Spleen (tissue), 11 donors: ENCODE results near the gene TRPM2. TPM values are rescaled to one million over a fixed set of nuclear protein-coding genes. Genes with fewer than 3 reads are reported as not detected.
A peak's percentile ranks its signal among the peaks of the same experiment; 100 is the strongest.

Source experiments
- DNase-seq: peaks from one replicate; pipeline ENCODE4 v3.0.0-alpha.2; 2020
- H3K27ac ChIP-seq, 8 donors: fragments of 200-600 bp; sonication (generic) in 7 of 8; 1 replicate in 4 of 8; 2 replicates in 4 of 8; pipeline versions ENCODE4 v1.5.0 to v1.8.0; 2016 to 2021; ENCODE audit warnings: inconsistent platforms in 4 of 8, mild to moderate bottlenecking in 4 of 8, moderate library complexity in 1 of 8
- H3K27me3 ChIP-seq, 7 donors: fragments of 200-600 bp; sonication (generic) in 6 of 7; replicated peaks in 1 of 7; 1 replicate in 4 of 7; 2 replicates in 3 of 7; pipeline versions ENCODE4 v1.5.0 to v1.8.0; 2016 to 2021; ENCODE audit warnings: inconsistent platforms in 3 of 7, mild to moderate bottlenecking in 1 of 7
- H3K36me3 ChIP-seq, 6 donors: fragments of 200-600 bp; sonication (generic) in 5 of 6; 1 replicate in 4 of 6; 2 replicates in 2 of 6; pipeline versions ENCODE4 v1.5.0 to v1.8.0; 2016 to 2021; ENCODE audit warnings: inconsistent platforms in 2 of 6
- H3K4me1 ChIP-seq, 6 donors: fragments of 200-600 bp; sonication (generic) in 5 of 6; 1 replicate in 3 of 6; 2 replicates in 3 of 6; pipeline versions ENCODE4 v1.5.0 to v1.8.0; 2016 to 2021; ENCODE audit warnings: inconsistent platforms in 3 of 6
- H3K4me3 ChIP-seq, 8 donors: fragments of 200-600 bp; sonication (generic) in 7 of 8; 1 replicate in 4 of 8; 2 replicates in 4 of 8; pipeline versions ENCODE4 v1.5.0 to v1.8.0; 2016 to 2021; ENCODE audit warnings: inconsistent platforms in 4 of 8, mild to moderate bottlenecking in 4 of 8, moderate library complexity in 2 of 8
- H3K9me3 ChIP-seq, 8 donors: fragments of 200-600 bp; sonication (generic) in 7 of 8; 1 replicate in 4 of 8; 2 replicates in 4 of 8; pipeline versions ENCODE4 v1.5.0 to v1.8.0; 2016 to 2021; ENCODE audit warnings: inconsistent platforms in 4 of 8
- CTCF ChIP-seq, 11 experiments: fragments of 200-600 bp in 7 of 11; fragments of 450-650 bp in 4 of 11; sonication (generic) in 4 of 11; IDR thresholded peaks in 8 of 11; conservative IDR thresholded peaks in 3 of 11; 1 replicate in 7 of 11; 2 replicates in 4 of 11; pipeline versions ENCODE4 v1.4.0 to v1.8.0; 2016 to 2021; ENCODE audit warnings: antibody characterized with exemption in 11 of 11, inconsistent platforms in 4 of 11, mild to moderate bottlenecking in 1 of 11
- POLR2A ChIP-seq, 3 donors: fragments of 450-650 bp; IDR thresholded peaks; one replicate each; pipeline ENCODE4 v1.5.1; 2017; ENCODE audit warnings: antibody characterized with exemption in 3 of 3, mild to moderate bottlenecking in 1 of 3
- POLR2AphosphoS5 ChIP-seq, 3 donors: sonication (generic); formaldehyde crosslinking; IDR thresholded peaks; one replicate each; pipeline ENCODE4 v1.5.1; 2017; ENCODE audit warnings: antibody characterized with exemption in 3 of 3
- WGBS, 5 donors: extraction: QIAGEN DNeasy Blood & Tissue Kit in 3 of 5; methylation state at CpG; one replicate each; pipeline versions ENCODE4 v1.1.5 to v1.1.7; 2013 to 2018; 5-methylcytosine and 5-hydroxymethylcytosine counted together
- intact Hi-C: fragments of 100-400 bp; cut with DNase I; formaldehyde crosslinking; loops from one replicate; pipeline ENCODE4 v1.15.0; 2023; ENCODE audit warnings: low total_unique reads
- polyA plus RNA-seq, 3 donors: library from polyadenylated mRNA; stranded (reverse); fragments of 200-250 nt; gene quantifications; one replicate each; pipeline ENCODE4 v1.2.1, GENCODE V29; 2013
- total RNA-seq, 7 donors: library from RNA; depleted of rRNA in 3 of 7; stranded (reverse); fragments of >200 nt in 3 of 7; fragmentation: NEBNext Ultra II Directional in 4 of 7; extraction: Animal tissue kit (Norgen Biotek cat#: 25700) in 4 of 7; gene quantifications; one replicate each; pipeline versions ENCODE4 v1.1.0 to v1.2.1, GENCODE V29; 2016 to 2021
- donor health status: healthy with polysubstance abuse.
- donor health status: DM: no; HTN: no; CAD: no; lungs with moderate emphysema.
- donor health status: DM: no; HTN: no; CAD: no.
- donor health status: Bipolar disorder and iron deficiency.
- donor health status: healthy.
- donor health status: DM: no; HTN: no; CAD: no.
- donor health status: DM: yes; HTN: yes; CAD: no.

TRPM2 gene
- total and polyA plus RNA-seq, 10 donors, result 10.4 to 44.1 (median 23.3) TPM

- intact Hi-C loops, result no loop called here
- Histone ChIP-seq H3K4me3 (no peak overlapping the region), H3K27ac (no peak overlapping the region), H3K4me1 (peaks cover 0 to 25% (median 7%) of the 10 kb centered on the region in 6 donors), H3K9me3 (peaks cover 0 to 22% (median 14%) of the 10 kb centered on the region in 8 donors), H3K36me3 (peaks cover 0 to 47% (median 3%) of the 10 kb centered on the region in 6 donors), H3K27me3 (no peaks in the 10 kb centered on the region)
- no peak for DNase-seq
- TF ChIP-seq POLR2A (IDR thresholded peaks at IDR 0.05), result no peak
- TF ChIP-seq CTCF (IDR thresholded peaks at IDR 0.05 in 8 of 11, conservative IDR thresholded peaks at IDR 0.05 in 3 of 11), result no peak
- TF ChIP-seq POLR2AphosphoS5 (IDR thresholded peaks at IDR 0.05), result no peak
- WGBS, 5 donors, result 90 to 98% (median 92%) methylated on average over 1 of the region's 1 CpG
Measured at GRCh38 chr21:44363278-44363677, 9.9 kb downstream of the TRPM2 start.

- Histone ChIP-seq H3K27me3 (peaks cover 0 to 5% (median 0%) of the 10 kb centered on the region in 7 donors), H3K27ac (no peak overlapping the region), H3K4me3 (no peak overlapping the region), H3K36me3 (peaks cover 0 to 53% (median 3%) of the 10 kb centered on the region in 6 donors), H3K9me3 (peaks cover 0 to 22% (median 14%) of the 10 kb centered on the region in 8 donors), H3K4me1 (peaks cover 0 to 26% (median 7%) of the 10 kb centered on the region in 6 donors)
- TF ChIP-seq POLR2A (IDR thresholded peaks at IDR 0.05) (no peak), CTCF (IDR thresholded peaks at IDR 0.05 in 8 of 11, conservative IDR thresholded peaks at IDR 0.05 in 3 of 11) (no peak), POLR2AphosphoS5 (IDR thresholded peaks at IDR 0.05) (no peak)
- intact Hi-C loops, result no loop called here
- DNase-seq, result peak; percentile 69
- WGBS, 5 donors, result 77 to 86% (median 83%) methylated on average over 22 of the region's 22 CpGs
Measured at GRCh38 chr21:44364151-44365053, 11.0 kb downstream of the TRPM2 start.

- peak; percentile 61 for DNase-seq
- peaks cover 0 to 5% (median 0%) of the 10 kb centered on the region in 7 donors for H3K27me3 ChIP-seq
- 85 to 95% (median 90%) methylated on average over 5 to 18 of the region's 18 CpGs for WGBS, 5 donors
Measured at GRCh38 chr21:44365251-44365966, 12.0 kb downstream of the TRPM2 start.

More at GRCh38 chr21:44365251-44365966, 12.0 kb downstream of the TRPM2 start:
- intact Hi-C loops, result no loop called here
- H3K27ac ChIP-seq, result no peak overlapping the region
- H3K9me3 ChIP-seq, result peaks cover 0 to 22% (median 14%) of the 10 kb centered on the region in 8 donors
- TF ChIP-seq POLR2A (IDR thresholded peaks at IDR 0.05) (no peak), POLR2AphosphoS5 (IDR thresholded peaks at IDR 0.05) (no peak), CTCF (IDR thresholded peaks at IDR 0.05 in 8 of 11, conservative IDR thresholded peaks at IDR 0.05 in 3 of 11) (no peak)
- H3K4me3 ChIP-seq, result no peak overlapping the region
- H3K4me1 ChIP-seq, result peaks cover 0 to 23% (median 5%) of the 10 kb centered on the region in 6 donors
- peaks cover 0 to 59% (median 3%) of the 10 kb centered on the region in 6 donors for H3K36me3 ChIP-seq
